Heart left ventricle (tissue), 13 donors: Measurements from ENCODE around the gene RNF186.

Experiments
- CTCF ChIP-seq, 12 donors: fragments of 200-600 bp; sonication (generic) in 4 of 12; IDR thresholded peaks; one replicate each; pipeline versions ENCODE4 v1.5.0 to v1.8.0; 2018 to 2022; ENCODE audit warnings: antibody characterized with exemption in 12 of 12, mild to moderate bottlenecking in 5 of 12
- POLR2A ChIP-seq, 2 donors: fragments of 450-650 bp; IDR thresholded peaks; one replicate each; pipeline ENCODE4 v1.6.1; 2017; ENCODE audit warnings: antibody characterized with exemption in 2 of 2, mild to moderate bottlenecking in 2 of 2, moderate library complexity in 2 of 2
- donor health status: ischemic (EF 13 %, LVEDD 7.1; RV severe dilation, severe dysfunction).
- donor health status: DM: no; HTN: yes; CAD: no.
- donor health status: DM: no; HTN: no; CAD: no.
- donor health status: ischemic (EF 25% LVEDD 6.9; RV normal size, moderate dysfunction).
- donor health status: ischemic (EF 25% LVEDD 5.7; RV mildly dilated, moderate dysfunction).
- donor health status: ischemic (EF 35%, LVEDD 5.7; RV mildly dilated, moderate dysfunction).
- donor health status: nonischemic (EF 11% LVEDD 7.7; RV severe dilation, severe dysfunction).
- donor health status: DM: yes; HTN: yes; CAD: no.
- donor health status: PGD.
- donor health status: ischemic (EF 29% LVEDD 5.4; RV normal size, mild dysfunction).
- donor health status: nonischemic (EF 23%, LVEDD 6.1; RV moderate dilation, normal function).

GRCh38 chr1:19776933-19777332 is 38.1 kb downstream of the RNF186 start:
- TF ChIP-seq CTCF (IDR thresholded peaks at IDR 0.05) = no peak
- no peak for TF ChIP-seq POLR2A (IDR thresholded peaks at IDR 0.05)
